H1 (cell line): Measurements from ENCODE around the gene CENPM. TPM values are rescaled to one million over a fixed set of nuclear protein-coding genes. Genes with fewer than 3 reads are reported as not detected.

Experiments
- CTCF ChIA-PET: fragments of 300-600 bp; sonication (Branson Sonifier 250); formaldehyde crosslinking; loops from one replicate; lab custom pipeline; 2021; ENCODE audit not compliant: partially characterized antibody; lab: Charles Lee
- POLR2A ChIA-PET: fragments of 300-600 bp; sonication (Branson Sonifier 250); formaldehyde crosslinking; loops from one replicate; lab custom pipeline; 2021; ENCODE audit warnings: inconsistent platforms; ENCODE audit not compliant: partially characterized antibody; lab: Charles Lee
- DNase-seq, 2 experiments: peaks; one replicate each; pipeline versions ENCODE4 v3.0.0 to v3.0.0-alpha.2; 2010 to 2022; ENCODE audit warnings: low spot score in 2 of 2, low read depth in 1 of 2, mixed read lengths in 1 of 2
- FAIRE-seq: peaks from 2 replicates; lab custom pipeline; 2011; peaks lifted over from hg19 to GRCh38; lab: Jason Lieb, UNC
- H2AFZ ChIP-seq: 2 replicates; pipeline ENCODE4 v1.8.1; 2012; ENCODE audit warnings: low read length, inconsistent platforms
- H2AK5ac ChIP-seq: 2 replicates; pipeline ENCODE4 v1.6.1; 2013; ENCODE audit warnings: low read depth, low read length
- H2BK120ac ChIP-seq: replicated peaks from 2 replicates; pipeline ENCODE3; 2013; ENCODE audit warnings: low read depth, low read length, inconsistent platforms
- H2BK12ac ChIP-seq: 2 replicates; pipeline ENCODE4 v1.6.1; 2013; ENCODE audit warnings: low read depth, low read length
- H2BK15ac ChIP-seq: 2 replicates; pipeline ENCODE4 v1.6.1; 2013; ENCODE audit warnings: low read length
- H2BK20ac ChIP-seq: 2 replicates; pipeline ENCODE4 v1.6.1; 2013; ENCODE audit warnings: low read length
- H2BK5ac ChIP-seq: 2 replicates; pipeline ENCODE4 v1.6.1; 2013; ENCODE audit warnings: low read depth, low read length
- H3K14ac ChIP-seq: 2 replicates; pipeline ENCODE4 v1.6.1; 2013; ENCODE audit warnings: inconsistent platforms; ENCODE audit not compliant: insufficient read length
- H3K18ac ChIP-seq: 2 replicates; pipeline ENCODE4 v1.6.1; 2013; ENCODE audit warnings: low read length; ENCODE audit errors: extremely low read depth
- H3K23ac ChIP-seq: 2 replicates; pipeline ENCODE4 v1.6.1; 2013; ENCODE audit warnings: inconsistent platforms; ENCODE audit not compliant: insufficient read length
- H3K23me2 ChIP-seq: 2 replicates; pipeline ENCODE4 v1.6.1; 2013; ENCODE audit warnings: low read depth, low read length
- H3K27ac ChIP-seq: 2 replicates; pipeline ENCODE4 v1.6.1; 2011; ENCODE audit warnings: low read depth, low read length, inconsistent platforms
- H3K27me3 ChIP-seq, 4 experiments: replicated peaks in 1 of 4; 1 replicate in 1 of 4; 2 replicates in 3 of 4; pipeline versions ENCODE4 v1.6.1 to v1.8.1; 2011 to 2013; ENCODE audit warnings: low read length in 3 of 4, mild to moderate bottlenecking in 3 of 4, inconsistent platforms in 2 of 4, mixed read lengths in 2 of 4, moderate library complexity in 1 of 4; ENCODE audit not compliant: control insufficient read depth in 3 of 4, insufficient read depth in 3 of 4; ENCODE audit errors: extremely low read depth in 1 of 4
- H3K36me3 ChIP-seq, 4 experiments: 2 replicates each; pipeline versions ENCODE4 v1.6.1 to v1.8.1; 2011 to 2013; ENCODE audit warnings: mild to moderate bottlenecking in 4 of 4, low read length in 3 of 4, moderate library complexity in 2 of 4, control low read depth in 1 of 4, inconsistent platforms in 1 of 4; ENCODE audit not compliant: insufficient read depth in 4 of 4, control insufficient read depth in 2 of 4
- H3K4ac ChIP-seq: replicated peaks from 2 replicates; pipeline ENCODE3; 2013; ENCODE audit warnings: low read length, low read depth, mixed read lengths, inconsistent platforms; ENCODE audit not compliant: insufficient read length
- H3K4me1 ChIP-seq, 4 experiments: replicated peaks in 1 of 4; 1 replicate in 1 of 4; 2 replicates in 3 of 4; pipeline versions ENCODE4 v1.6.1 to v1.8.1; 2011 to 2013; ENCODE audit warnings: low read length in 3 of 4, inconsistent platforms in 2 of 4, mixed read lengths in 1 of 4; ENCODE audit not compliant: insufficient read depth in 4 of 4, control insufficient read depth in 3 of 4
- H3K4me2 ChIP-seq, 2 experiments: 2 replicates each; pipeline versions ENCODE4 v1.6.1 to v1.8.1; 2011 to 2013; ENCODE audit warnings: low read depth in 2 of 2, low read length in 2 of 2, control low read depth in 1 of 2, inconsistent platforms in 1 of 2, mild to moderate bottlenecking in 1 of 2; ENCODE audit not compliant: insufficient read depth in 1 of 2
- H3K4me3 ChIP-seq, 4 experiments: fragments of 200-600, 300-600 bp in 1 of 4; sonication (generic), shearing (Covaris generic), sonication (Bioruptor Twin) in 1 of 4; 2 replicates each; pipeline versions ENCODE4 v1.5.1 to v1.8.1; 2011 to 2016; ENCODE audit warnings: low read length in 4 of 4, low read depth in 3 of 4, control low read depth in 2 of 4, inconsistent platforms in 2 of 4, mild to moderate bottlenecking in 2 of 4, mixed read lengths in 1 of 4, moderate library complexity in 1 of 4; ENCODE audit not compliant: insufficient read depth in 2 of 4; ENCODE audit errors: extremely low read depth in 1 of 4
- H3K56ac ChIP-seq: replicated peaks from 2 replicates; pipeline ENCODE3; 2013; ENCODE audit warnings: low read depth, mild to moderate bottlenecking, mixed read lengths, low read length, inconsistent platforms; ENCODE audit not compliant: insufficient read length
- H3K79me1 ChIP-seq: 2 replicates; pipeline ENCODE4 v1.6.1; 2013; ENCODE audit warnings: low read depth, low read length, control low read depth
- H3K79me2 ChIP-seq, 2 experiments: 2 replicates each; pipeline versions ENCODE4 v1.6.1 to v1.8.1; 2012 to 2013; ENCODE audit warnings: low read length in 2 of 2, mild to moderate bottlenecking in 2 of 2, inconsistent platforms in 1 of 2; ENCODE audit not compliant: insufficient read depth in 2 of 2, control insufficient read depth in 1 of 2
- H3K9ac ChIP-seq, 4 experiments: replicated peaks in 1 of 4; 1 replicate in 1 of 4; 2 replicates in 3 of 4; pipeline versions ENCODE4 v1.6.1 to v1.8.1; 2011 to 2013; ENCODE audit warnings: low read depth in 3 of 4, low read length in 3 of 4, control low read depth in 2 of 4, mild to moderate bottlenecking in 2 of 4, moderate library complexity in 2 of 4, inconsistent platforms in 1 of 4; ENCODE audit errors: extremely low read depth in 1 of 4
- H3K9me3 ChIP-seq, 2 experiments: 2 replicates each; pipeline versions ENCODE4 v1.6.1 to v1.8.1; 2012 to 2013; ENCODE audit warnings: mild to moderate bottlenecking in 2 of 2, moderate library complexity in 2 of 2, control low read depth in 1 of 2, inconsistent platforms in 1 of 2, low read depth in 1 of 2, low read length in 1 of 2, mixed read lengths in 1 of 2; ENCODE audit not compliant: insufficient read depth in 2 of 2
- H4K20me1 ChIP-seq, 2 experiments: replicated peaks in 1 of 2; 2 replicates each; pipeline versions ENCODE3 to v1.8.1; 2011 to 2013; ENCODE audit warnings: inconsistent platforms in 2 of 2, low read length in 2 of 2, mild to moderate bottlenecking in 1 of 2; ENCODE audit not compliant: insufficient read depth in 2 of 2, control insufficient read depth in 1 of 2
- H4K5ac ChIP-seq: 2 replicates; pipeline ENCODE4 v1.6.1; 2013; ENCODE audit warnings: low read length, low read depth, mixed read lengths, inconsistent platforms; ENCODE audit not compliant: insufficient read length
- H4K8ac ChIP-seq: 2 replicates; pipeline ENCODE4 v1.8.0; 2013; ENCODE audit warnings: mild to moderate bottlenecking, moderate library complexity, low read length, inconsistent platforms; ENCODE audit not compliant: insufficient read depth; ENCODE audit errors: extremely low read depth
- H4K91ac ChIP-seq: replicated peaks from 2 replicates; pipeline ENCODE3; 2013; ENCODE audit warnings: low read length, mixed read lengths, inconsistent platforms; ENCODE audit not compliant: insufficient read length
- ASH2L ChIP-seq: fragments of 200-600, 300-600 bp; sonication (generic); IDR thresholded peaks from one replicate; pipeline ENCODE4 v1.7.1; 2017; ENCODE audit warnings: low read length
- ATF2 ChIP-seq: IDR thresholded peaks from 2 replicates; pipeline ENCODE4 v1.6.1; 2012; ENCODE audit warnings: low read length, inconsistent platforms
- CHD2 ChIP-seq: IDR thresholded peaks from 2 replicates; pipeline ENCODE4 v1.6.1; 2012; ENCODE audit warnings: low read length, improper control_type of control experiment
- EZH2 ChIP-seq: fragments of 200-600 bp; sonication (generic); IDR thresholded peaks from 2 replicates; pipeline ENCODE4 v1.7.1; 2012; ENCODE audit warnings: low read depth, mild to moderate bottlenecking, moderate library complexity, low read length, inconsistent platforms; ENCODE audit not compliant: severe bottlenecking
- KDM5A ChIP-seq: fragments of 200-600 bp; IDR thresholded peaks from 2 replicates; pipeline ENCODE4 v1.7.1; 2012; ENCODE audit warnings: mild to moderate bottlenecking, low read length, inconsistent platforms, mixed read lengths
- NANOG ChIP-seq: IDR thresholded peaks from 2 replicates; pipeline ENCODE4 v1.6.1; 2011; ENCODE audit warnings: low read length, low read depth, mild to moderate bottlenecking, inconsistent platforms; ENCODE audit not compliant: insufficient read depth, poor library complexity, severe bottlenecking
- RXRA ChIP-seq: IDR thresholded peaks from 2 replicates; pipeline ENCODE4 v1.6.1; 2011; ENCODE audit warnings: low read depth, mild to moderate bottlenecking, low read length, moderate library complexity; ENCODE audit not compliant: insufficient read depth
- TAF7 ChIP-seq: optimal IDR thresholded peaks from 2 replicates; pipeline ENCODE3; 2011; ENCODE audit warnings: low read depth, mild to moderate bottlenecking, inconsistent platforms, low read length, moderate library complexity, borderline replicate concordance
- TEAD4 ChIP-seq: IDR thresholded peaks from 2 replicates; pipeline ENCODE4 v1.6.1; 2012; ENCODE audit warnings: low read depth, low read length, inconsistent platforms, mixed read lengths
- ZNF274 ChIP-seq: IDR thresholded peaks from 2 replicates; pipeline ENCODE4 v1.7.0; 2012; ENCODE audit warnings: low read length, borderline replicate concordance; ENCODE audit errors: extremely low read depth
- WGBS, 2 experiments: shearing (Covaris generic) in 1 of 2; methylation state at CpG; one replicate each; pipeline versions ENCODE4 v1.1.6 to v1.1.7; 2013 to 2015; ENCODE audit warnings: low lambda C conversion rate in 2 of 2, mixed read lengths in 2 of 2, inconsistent platforms in 1 of 2, low coverage in 1 of 2, missing lambda C conversion rate in 1 of 2; ENCODE audit not compliant: insufficient replicate concordance in 2 of 2, insufficient coverage in 1 of 2, insufficient read length in 1 of 2; ENCODE audit errors: extremely low coverage in 1 of 2, missing lambda C conversion rate in 1 of 2; 5-methylcytosine and 5-hydroxymethylcytosine counted together
- polyA plus RNA-seq, 7 experiments: library from polyadenylated mRNA; depleted of rRNA in 3 of 7; stranded (reverse) in 5 of 7; unstranded in 2 of 7; fragments of >200 nt in 5 of 7; fragments of 200-250 nt in 2 of 7; gene quantifications; 1 replicate in 5 of 7; 2 replicates in 1 of 7; 4 replicates in 1 of 7; pipeline versions ENCODE4 v1.2.1 to v1.2.3, GENCODE V29; 2011 to 2013; ENCODE audit warnings: missing spikeins in 2 of 7, mixed read lengths in 2 of 7
- total RNA-seq: library from RNA; stranded (reverse); fragmentation: NEBNext Ultra II Directional; extraction: Animal tissue kit (Norgen Biotek cat#: 25700); gene quantifications from 2 replicates; pipeline ENCODE4 v1.2.1, GENCODE V29; 2021

The CENPM gene
- total and polyA plus RNA-seq, 2 of the 8 experiments (the other 6 are each of a cell fraction or from before 2014, with no cell fraction given): 32.0 to 80.4 TPM

- FAIRE-seq: no peak
- Histone ChIP-seq H2BK12ac (no peak overlapping the region), H4K5ac (no peak overlapping the region), H3K9me3 (no peaks in the 10 kb centered on the region), H2AK5ac (no peak overlapping the region), H3K79me1 (no peaks in the 10 kb centered on the region), H3K18ac (no peak overlapping the region), H4K8ac (no peak overlapping the region), H4K91ac (no peak overlapping the region), H3K4me3 (no peak overlapping the region), H2BK20ac (no peak overlapping the region), H3K79me2 (no peaks in the 10 kb centered on the region), H2BK5ac (no peak overlapping the region), H3K56ac (no peak overlapping the region), H3K4ac (peak overlapping the region; percentile 32), H2BK120ac (no peak overlapping the region), H3K4me1 (peaks cover 0 to 20% (median 13%) of the 10 kb centered on the region in 4 experiments; a peak in 6 of 7 replicates), H3K36me3 (peaks cover 0 to 5% (median 0%) of the 10 kb centered on the region in 4 experiments; a peak in 1 of 8 replicates), H2BK15ac (no peak overlapping the region), H3K27me3 (peaks cover 49 to 88% (median 78%) of the 10 kb centered on the region in 4 experiments), H4K20me1 (peaks cover 7 to 19% of the 10 kb centered on the region in 2 experiments), H3K4me2 (no peak overlapping the region), H3K9ac (no peak overlapping the region), H3K14ac (no peak overlapping the region), H3K27ac (no peak overlapping the region), H3K23ac (no peak overlapping the region), H3K23me2 (peaks cover 12% of the 10 kb centered on the region; the same call in 1 of the 2 replicates), H2AFZ (no peak overlapping the region)
- ChIA-PET CTCF (interaction anchor here (0.6 to 2.9 kb wide), 6 partner anchors 8 to 1247 kb away, joined by 3 to 13 read pairs (median 5); no protein-coding TSS in a partner anchor), POLR2A (interaction anchor here (0.6 to 1.2 kb wide), 2 partner anchors 12 to 23 kb away, joined by 3 read pairs; no protein-coding TSS in a partner anchor)
- WGBS, 2 experiments: 81% methylated on average over 11 of the region's 11 CpGs; no CpG with 5 or more reads in 1 of the 2 experiments
- TF ChIP-seq NANOG: no peak
- TF ChIP-seq ZNF274: no peak
- TF ChIP-seq KDM5A: no peak
- TF ChIP-seq TAF7: no peak
- TF ChIP-seq TEAD4: no peak
- no peak for TF ChIP-seq CHD2
- no peak for TF ChIP-seq ATF2
- TF ChIP-seq ASH2L: no peak
- no peak for TF ChIP-seq RXRA
- TF ChIP-seq EZH2: no peak
- DNase-seq: no peak
Observed at GRCh38 chr22:41917375-41917902, 29.5 kb downstream of the CENPM start.
